ENCODE data around the gene ARHGAP44.
"Not testable (repeated sequence)": the region's sequence is repeated elsewhere in the genome, so short reads cannot be mapped to it uniquely, and the experiment has no call there.

The ARHGAP44 gene

DNA sequence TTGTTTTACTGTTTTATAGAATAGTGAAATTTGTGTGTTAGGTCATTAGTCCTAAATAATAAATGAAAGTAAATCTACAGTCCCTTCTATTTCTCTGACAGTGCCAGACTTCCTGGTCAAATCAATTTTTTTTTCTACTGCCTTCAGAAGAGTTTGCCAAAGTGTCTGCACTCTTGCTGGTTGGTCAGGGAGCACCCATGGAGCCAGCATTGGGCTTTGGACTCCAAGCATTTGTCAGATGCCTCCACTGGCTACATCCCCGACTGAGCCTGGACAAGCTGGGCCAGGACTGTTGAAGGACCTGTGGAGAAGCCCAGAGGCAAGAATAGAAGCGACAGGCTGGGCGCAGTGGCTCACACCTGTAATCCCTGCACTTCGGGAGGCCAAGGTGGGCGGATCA, 174.9 kb downstream of the ARHGAP44 start:
- DNase-seq (ENCODE audit: low read depth) = no peak

- DNase-seq (ENCODE audit: low read depth) = no peak
Observed at GRCh38 chr17:12964840-12965239, 175.5 kb downstream of the ARHGAP44 start.

- no peak for DNase-seq (ENCODE audit: low read depth)
Observed at GRCh38 chr17:12965988-12966387, 176.7 kb downstream of the ARHGAP44 start.

DNA sequence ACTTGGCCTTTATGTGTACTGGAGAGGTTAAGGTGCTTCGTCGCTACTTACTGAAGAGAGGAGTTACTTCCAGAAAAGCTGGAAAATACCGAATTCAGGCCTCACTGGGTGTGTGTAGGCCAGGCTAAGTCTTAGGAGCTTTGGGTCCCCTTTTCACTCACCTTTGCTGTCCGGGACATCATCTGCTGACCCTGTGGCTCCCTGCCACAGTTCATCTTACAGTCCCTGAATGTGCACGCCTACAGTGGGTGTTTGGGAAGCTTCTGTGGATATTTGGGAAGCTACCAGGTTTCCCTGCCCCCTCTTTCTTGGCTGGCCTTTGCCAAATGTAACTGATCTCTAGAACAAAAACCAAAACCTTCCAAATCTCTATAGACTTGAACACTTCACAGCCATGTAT, 177.1 kb downstream of the ARHGAP44 start:
- DNase-seq (ENCODE audit: low read depth) = no peak

DNA sequence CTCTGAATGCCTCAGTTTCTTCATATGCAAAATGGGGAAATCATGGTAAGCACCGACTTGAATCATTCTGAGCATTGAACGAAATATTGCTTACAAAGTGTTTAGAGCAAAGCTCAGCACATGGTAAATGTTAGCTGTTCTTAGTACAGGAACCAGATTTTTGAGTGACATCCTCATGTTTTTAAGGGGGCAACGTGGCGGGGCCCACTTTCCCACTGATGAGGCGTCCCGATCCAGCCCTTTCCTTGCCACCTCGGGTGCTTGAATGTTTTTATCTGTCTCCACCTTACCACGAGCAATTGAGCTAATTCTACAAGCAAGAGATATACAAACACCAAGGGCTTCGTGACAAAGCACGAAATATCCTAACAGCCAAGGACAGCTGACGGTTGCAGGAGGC, 178.7 kb downstream of the ARHGAP44 start:
- no peak for DNase-seq (ENCODE audit: low read depth)

- DNase-seq (ENCODE audit: low read depth) = no peak
Observed at GRCh38 chr17:12973496-12974004, 184.3 kb downstream of the ARHGAP44 start.

- DNase-seq (ENCODE audit: low read depth) = no peak
Observed at GRCh38 chr17:12974005-12974531, 184.8 kb downstream of the ARHGAP44 start.

GRCh38 chr17:12977008-12977751, 187.9 kb downstream of the ARHGAP44 start:
- no peak for DNase-seq (ENCODE audit: low read depth)

DNA sequence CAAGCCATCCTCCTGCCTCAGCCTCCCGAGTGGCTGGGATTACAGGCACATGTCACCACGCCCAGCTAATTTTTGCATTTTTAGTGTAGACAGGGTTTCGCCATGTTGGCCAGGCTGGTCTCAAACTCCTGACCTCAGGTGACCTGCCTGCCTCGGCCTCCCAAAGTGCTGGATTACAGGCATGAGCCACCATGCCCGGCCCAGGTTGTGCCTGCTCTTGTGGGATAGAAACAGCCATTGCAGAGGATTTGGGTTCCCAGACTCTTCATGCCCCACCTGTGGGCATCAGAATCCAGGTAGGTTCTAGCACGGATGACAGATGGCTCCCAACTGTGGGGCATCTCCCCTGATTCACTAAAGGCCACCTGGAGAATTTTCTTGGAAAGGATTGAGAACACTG, 189.5 kb downstream of the ARHGAP44 start:
- DNase-seq (ENCODE audit: low read depth) = not testable (repeated sequence)

- DNase-seq (ENCODE audit: low read depth) = no peak
Observed at GRCh38 chr17:12979246-12979645, 189.9 kb downstream of the ARHGAP44 start.

- DNase-seq (ENCODE audit: low read depth) = peak; percentile 21
Observed at GRCh38 chr17:12979826-12980500, 190.7 kb downstream of the ARHGAP44 start.

DNA sequence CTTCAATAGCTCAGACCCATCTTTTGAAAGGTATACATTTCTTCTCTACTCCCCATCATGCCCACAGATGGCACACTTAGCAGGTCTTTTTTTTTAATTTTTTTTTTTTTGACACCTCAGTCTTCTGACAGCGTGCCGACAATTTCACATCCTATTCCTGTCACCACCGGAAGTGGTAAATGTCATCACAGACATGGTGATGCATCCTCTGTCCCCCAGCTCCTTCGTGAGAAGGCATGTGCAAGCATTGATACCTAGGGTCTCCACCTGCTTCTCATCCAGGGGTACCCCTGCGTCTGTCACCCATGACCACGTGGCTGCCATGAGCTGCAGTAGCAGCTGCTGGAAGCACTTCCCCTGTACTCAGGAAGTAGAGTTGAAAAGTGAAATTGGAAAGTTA, 192.9 kb downstream of the ARHGAP44 start:
- no peak for DNase-seq (ENCODE audit: low read depth)

DNA sequence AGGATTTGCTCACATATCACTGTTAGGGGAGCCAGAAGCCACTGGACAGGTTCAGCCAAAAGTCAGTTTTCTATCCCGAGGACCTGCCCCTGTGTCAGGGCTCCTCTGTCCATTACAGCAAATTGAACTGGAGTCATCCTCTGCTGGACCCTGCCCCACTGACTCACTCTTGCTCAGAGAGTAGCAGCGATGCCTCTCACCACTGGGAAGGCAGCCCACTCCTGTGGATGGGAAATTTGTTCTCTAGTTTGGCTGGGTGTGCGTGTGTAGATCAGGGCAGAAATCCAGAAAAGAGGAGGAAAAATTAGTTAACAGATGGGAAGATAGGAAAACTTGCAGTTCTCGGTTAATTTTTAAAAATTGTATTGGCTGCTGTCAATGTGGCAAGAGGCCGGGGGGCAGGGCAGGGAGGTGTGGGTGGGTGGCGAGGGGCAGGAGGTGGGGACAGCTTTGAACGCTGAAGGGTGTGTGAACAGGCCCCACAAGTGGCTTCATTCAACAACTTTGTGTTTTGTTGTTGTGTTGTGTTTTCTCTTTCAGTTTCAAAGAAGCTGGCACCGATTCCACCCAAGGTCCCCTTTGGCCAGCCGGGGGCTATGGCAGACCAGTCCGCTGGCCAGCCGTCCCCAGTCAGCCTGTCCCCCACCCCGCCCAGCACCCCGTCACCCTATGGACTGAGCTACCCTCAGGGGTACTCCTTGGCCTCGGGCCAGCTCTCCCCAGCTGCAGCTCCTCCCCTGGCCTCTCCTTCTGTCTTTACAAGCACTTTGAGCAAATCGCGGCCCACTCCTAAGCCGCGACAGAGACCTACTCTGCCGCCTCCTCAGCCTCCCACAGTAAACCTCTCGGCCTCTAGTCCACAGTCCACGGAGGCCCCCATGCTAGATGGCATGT, 194.9 kb downstream of the ARHGAP44 start:
- peak; percentile 64 for DNase-seq (ENCODE audit: low read depth)

DNA sequence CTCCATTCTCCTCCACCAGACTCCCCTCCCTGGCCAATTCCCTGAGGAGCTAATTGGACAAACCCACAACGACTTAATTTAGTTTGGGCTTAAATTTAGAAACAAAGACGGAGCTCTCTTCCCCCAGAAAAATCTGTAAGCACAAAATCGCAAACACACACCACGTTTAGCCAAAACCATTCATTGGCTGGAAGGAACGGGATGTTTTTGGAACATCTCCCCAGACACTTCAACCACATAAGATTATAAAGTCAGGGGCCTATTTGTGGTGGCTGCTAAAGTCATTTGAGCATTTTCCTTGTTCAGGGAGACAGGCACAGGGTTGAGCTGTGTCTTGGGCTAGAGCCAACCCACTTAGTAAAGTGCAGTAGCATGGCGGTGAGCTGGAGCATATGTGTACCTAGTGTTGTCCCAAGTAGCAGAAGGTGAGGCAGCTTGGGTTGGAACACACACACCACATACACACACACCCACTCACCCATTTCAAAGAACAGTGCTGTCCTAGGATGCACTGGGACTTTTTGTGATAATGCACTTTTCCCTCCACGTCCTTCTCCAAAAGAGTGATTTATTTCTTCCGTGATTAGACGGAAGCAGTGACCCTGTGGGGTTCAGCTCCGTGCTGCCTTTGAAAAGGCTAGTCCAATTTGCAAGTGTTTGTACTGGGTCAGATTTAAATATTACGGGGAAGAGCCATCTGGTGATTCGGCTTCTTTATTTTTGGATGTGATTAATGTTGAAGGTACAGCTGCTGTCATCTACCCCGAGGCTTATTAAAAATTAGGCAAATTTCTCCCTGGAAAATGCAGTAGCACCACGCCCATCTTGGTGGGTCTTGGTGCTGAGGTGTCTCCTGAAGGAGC, 196.4 kb downstream of the ARHGAP44 start:
- DNase-seq (ENCODE audit: low read depth) = no peak

GRCh38 chr17:12987120-12987519, 197.8 kb downstream of the ARHGAP44 start:
- DNase-seq (ENCODE audit: low read depth) = no peak

- DNase-seq (ENCODE audit: low read depth) = no peak
Observed at GRCh38 chr17:12990041-12990808, 200.9 kb downstream of the ARHGAP44 start.

- DNase-seq (ENCODE audit: low read depth) = no peak
Observed at GRCh38 chr17:12990926-12991325, 201.6 kb downstream of the ARHGAP44 start.

DNA sequence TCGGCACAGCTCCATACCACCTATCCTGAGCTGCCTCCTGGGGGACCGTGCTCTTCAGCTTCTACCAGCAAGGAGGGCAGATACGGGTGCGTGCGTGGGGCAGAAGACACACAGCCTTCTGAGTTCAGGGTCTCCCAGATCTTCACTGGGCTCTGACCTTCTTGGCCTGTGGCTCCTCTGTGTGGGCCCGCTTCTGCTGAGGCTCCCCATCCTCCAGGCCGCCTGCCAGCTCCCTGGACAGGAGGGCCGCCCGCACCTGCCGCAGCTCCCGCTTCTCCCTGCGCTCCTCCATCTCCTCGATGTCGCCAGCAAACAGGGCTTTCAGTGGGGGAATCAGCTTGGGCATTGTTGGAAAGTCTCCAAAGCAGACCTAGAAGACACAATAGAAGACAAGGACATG, 203.4 kb downstream of the ARHGAP44 start:
- DNase-seq (ENCODE audit: low read depth) = no peak

- no peak for DNase-seq (ENCODE audit: low read depth)
Observed at GRCh38 chr17:12993631-12994030, 204.3 kb downstream of the ARHGAP44 start.

- no peak for DNase-seq (ENCODE audit: low read depth)
Observed at GRCh38 chr17:12994341-12995074, 205.2 kb downstream of the ARHGAP44 start.

Measured in ELR (cell line).